Hepatocyte (in vitro differentiated cells): ENCODE data around the gene SPECC1L.
"Not testable (repeated sequence)": the region's sequence is repeated elsewhere in the genome, so short reads cannot be mapped to it uniquely, and the experiment has no call there.

Experiments
- EZH2 ChIP-seq: fragments of 200-600 bp; sonication (generic); IDR thresholded peaks from 2 replicates; pipeline ENCODE4 v1.6.1; 2016; ENCODE audit warnings: antibody characterized with exemption, mild to moderate bottlenecking, borderline replicate concordance
- TF ChIP-seq, protein P1 (sequence below): fragments of 200-600 bp; sonication (generic); IDR thresholded peaks from 2 replicates; pipeline ENCODE4 v1.5.1; 2016; ENCODE audit warnings: antibody characterized with exemption, mild to moderate bottlenecking; ENCODE audit not compliant: poor library complexity

- TF ChIP-seq EZH2: not testable (repeated sequence)
- TF ChIP-seq, protein P1, sequence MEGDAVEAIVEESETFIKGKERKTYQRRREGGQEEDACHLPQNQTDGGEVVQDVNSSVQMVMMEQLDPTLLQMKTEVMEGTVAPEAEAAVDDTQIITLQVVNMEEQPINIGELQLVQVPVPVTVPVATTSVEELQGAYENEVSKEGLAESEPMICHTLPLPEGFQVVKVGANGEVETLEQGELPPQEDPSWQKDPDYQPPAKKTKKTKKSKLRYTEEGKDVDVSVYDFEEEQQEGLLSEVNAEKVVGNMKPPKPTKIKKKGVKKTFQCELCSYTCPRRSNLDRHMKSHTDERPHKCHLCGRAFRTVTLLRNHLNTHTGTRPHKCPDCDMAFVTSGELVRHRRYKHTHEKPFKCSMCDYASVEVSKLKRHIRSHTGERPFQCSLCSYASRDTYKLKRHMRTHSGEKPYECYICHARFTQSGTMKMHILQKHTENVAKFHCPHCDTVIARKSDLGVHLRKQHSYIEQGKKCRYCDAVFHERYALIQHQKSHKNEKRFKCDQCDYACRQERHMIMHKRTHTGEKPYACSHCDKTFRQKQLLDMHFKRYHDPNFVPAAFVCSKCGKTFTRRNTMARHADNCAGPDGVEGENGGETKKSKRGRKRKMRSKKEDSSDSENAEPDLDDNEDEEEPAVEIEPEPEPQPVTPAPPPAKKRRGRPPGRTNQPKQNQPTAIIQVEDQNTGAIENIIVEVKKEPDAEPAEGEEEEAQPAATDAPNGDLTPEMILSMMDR: peak; percentile 18
These were observed 4.2 kb downstream of the SPECC1L start for GRCh38 chr22:24274696-24275405.
